Measurements from ENCODE around the gene FAIM. TPM values are rescaled to one million over a fixed set of nuclear protein-coding genes. Genes with fewer than 3 reads are reported as not detected.
"Not testable (repeated sequence)": the region's sequence is repeated elsewhere in the genome, so short reads cannot be mapped to it uniquely, and the experiment has no call there.

FAIM gene
- total and polyA plus RNA-seq, 2 donors = 16.5 to 23.1 TPM

DNA sequence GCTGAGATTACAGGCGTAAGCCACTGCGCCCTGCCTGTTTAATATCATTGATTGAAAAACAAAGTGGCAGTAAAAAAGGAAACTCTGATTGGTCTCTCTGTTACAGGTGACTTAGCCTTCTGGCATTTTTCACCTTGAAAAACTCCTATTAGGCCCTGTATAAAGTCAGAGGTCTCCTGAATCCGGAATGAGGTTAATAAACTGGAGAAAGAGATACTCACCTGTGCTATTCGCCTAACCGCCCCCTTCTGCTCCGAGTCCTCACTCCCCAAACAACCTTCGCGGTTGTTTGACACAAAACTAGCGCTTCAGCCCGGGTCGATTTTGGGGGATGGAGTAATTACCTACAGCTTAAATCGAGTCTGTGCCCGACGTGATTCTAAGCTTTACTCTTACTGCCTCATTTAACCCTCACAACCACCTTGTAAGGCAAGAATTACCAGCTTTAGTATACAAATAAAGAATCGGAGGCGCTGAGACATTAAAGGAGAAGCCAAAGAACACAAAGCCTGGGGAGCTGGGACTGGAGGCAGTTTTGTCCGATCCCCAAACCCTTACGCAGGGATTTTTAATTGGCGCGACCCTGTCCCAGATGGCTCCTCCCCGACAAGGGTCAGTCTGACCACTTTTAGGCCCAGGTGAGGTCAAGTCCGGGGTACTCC is 15.0 kb upstream of the FAIM start:
- no peaks in the 10 kb centered on the region for H3K36me3 ChIP-seq (ENCODE audit: insufficient read depth)
- H3K4me1 ChIP-seq (ENCODE audit: insufficient read depth) = no peaks in the 10 kb centered on the region
- DNase-seq (ENCODE audit: extremely low spot score) = peak; percentile 35
- H3K4me3 ChIP-seq (ENCODE audit: low read depth, low read length) = peak overlapping the region; percentile 59
- 6% methylated on average over 22 of the region's 22 CpGs for WGBS
- H3K27ac ChIP-seq (ENCODE audit: low read depth) = peak overlapping the region; percentile 85

DNA sequence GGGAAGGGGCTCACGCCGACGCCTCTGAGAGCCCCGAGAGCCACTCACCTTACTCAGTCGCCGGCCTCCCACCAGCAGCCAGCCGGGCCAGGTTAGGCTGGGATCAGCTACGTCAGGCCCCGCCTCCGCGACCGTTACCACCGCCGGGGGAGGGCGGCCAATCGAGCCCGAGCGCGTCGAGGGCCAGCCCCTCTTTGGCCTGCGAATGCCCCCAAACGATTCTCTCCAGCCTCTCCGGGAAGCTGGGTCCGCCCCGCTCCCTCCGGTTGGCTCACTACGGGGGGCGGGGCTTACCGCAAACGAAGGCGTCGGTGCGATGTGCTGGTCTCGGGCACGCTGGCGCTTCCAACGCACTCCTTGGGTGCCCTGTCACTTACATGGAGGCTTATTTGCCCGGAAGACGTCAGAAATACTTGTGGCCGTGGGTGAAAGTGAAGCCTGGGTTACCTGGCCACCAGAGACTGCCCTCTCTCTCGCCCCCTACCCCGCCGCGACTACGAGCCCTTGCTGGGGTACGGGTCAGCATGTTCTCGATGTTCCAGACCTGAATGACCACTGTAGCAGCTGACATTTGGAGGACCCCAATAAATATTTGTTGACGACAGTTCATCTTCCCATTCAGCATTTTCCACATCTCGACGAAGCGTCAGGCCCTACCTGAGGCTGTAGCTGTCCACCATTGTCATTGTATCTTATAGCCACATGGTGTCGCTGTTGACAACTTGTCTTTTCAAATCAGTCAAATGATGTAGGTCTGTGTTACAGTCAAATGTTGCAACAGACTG is 14.2 kb upstream of the FAIM start, which contains the start of gene CEP70:
Gene CEP70, minus strand, starts transcription at position 111 of the 785 bp plus-strand sequence. CDS start 21,333 bp downstream, outside the sequence.
- H3K4me1 ChIP-seq (ENCODE audit: insufficient read depth) = no peaks in the 10 kb centered on the region
- H3K27ac ChIP-seq (ENCODE audit: low read depth) = peak within 1 kb of the TSS; percentile 95
- H3K4me3 ChIP-seq (ENCODE audit: low read depth, low read length) = peak within 1 kb of the TSS; percentile 59
- under 1% methylated on average over 52 of the region's 52 CpGs for WGBS
- peak; percentile 90 for DNase-seq (ENCODE audit: extremely low spot score)
- H3K36me3 ChIP-seq (ENCODE audit: insufficient read depth) = no peaks in the 10 kb centered on the region

DNA sequence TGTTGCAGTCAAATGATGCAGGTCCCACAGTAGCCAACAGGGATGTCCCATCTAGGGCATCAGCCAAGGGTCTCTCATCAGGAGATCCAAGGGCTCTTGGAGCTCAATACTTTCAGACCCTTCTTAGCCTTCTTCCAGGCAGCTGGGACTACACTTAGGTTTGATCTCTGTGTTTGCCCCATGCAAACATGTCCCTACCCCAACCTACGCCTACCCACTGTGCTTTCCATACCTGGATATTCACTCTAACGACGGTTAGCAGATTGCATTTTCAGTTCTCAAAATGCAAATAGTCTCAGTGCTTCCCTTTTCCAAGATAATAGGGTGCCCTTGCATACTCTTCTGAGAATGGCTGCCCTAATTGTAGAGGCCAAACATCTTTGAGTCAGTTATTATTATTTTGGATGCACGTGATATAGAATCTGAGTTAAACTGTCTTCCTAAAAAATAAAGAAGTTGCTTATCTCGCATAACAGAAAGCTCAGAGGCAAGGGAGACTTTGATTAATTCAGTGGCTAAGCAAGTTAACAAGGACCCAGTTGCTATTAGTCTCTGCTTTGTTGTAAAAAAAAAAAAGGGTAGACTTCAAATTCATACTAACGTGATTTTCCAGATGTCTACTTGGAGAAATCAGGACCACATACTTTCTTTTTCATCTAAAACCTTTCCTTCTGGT is 13.5 kb upstream of the FAIM start:
- 49% methylated on average over 6 of the region's 6 CpGs for WGBS
- no peak for DNase-seq (ENCODE audit: extremely low spot score)
- H3K4me3 ChIP-seq (ENCODE audit: low read depth, low read length) = no peak overlapping the region
- H3K27ac ChIP-seq (ENCODE audit: low read depth) = no peak overlapping the region
- H3K36me3 ChIP-seq (ENCODE audit: insufficient read depth) = no peaks in the 10 kb centered on the region
- H3K4me1 ChIP-seq (ENCODE audit: insufficient read depth) = no peaks in the 10 kb centered on the region

DNA sequence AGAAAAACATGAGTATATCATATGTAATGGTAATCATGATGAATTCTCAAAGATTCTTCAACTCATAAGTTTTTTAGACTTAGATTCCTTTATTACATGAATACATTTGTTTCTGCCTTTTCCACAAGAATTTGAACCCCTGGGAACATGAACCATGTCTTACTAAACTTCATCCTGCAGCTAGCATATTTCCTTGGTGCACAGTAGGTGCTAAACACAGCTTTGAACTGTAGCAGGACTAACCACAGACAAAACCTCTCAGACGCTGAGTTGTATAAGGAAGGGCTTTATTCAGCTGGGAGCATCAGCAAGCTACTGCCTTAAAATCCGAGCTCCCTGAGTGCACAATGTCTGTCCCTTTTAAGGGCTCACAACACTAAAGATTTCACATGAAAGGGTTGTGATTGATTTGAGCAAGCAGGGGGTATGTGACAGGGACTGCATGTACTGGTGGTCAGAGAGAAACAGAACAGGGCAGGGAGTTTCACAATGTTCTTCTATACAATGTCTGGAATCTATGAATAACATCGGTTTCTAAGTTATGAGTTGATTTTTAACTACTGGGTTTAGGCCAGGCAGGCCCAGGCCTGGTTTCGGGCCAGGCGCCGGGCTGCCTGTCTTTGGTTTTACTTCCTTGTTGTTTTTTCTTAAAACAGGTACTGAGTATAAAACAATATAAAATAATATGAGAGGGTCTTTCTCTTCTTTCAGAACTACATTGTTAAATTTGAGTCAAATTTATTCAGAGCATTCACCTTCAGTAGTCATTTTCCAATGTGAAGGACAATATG is 11.2 kb upstream of the FAIM start:
- H3K27ac ChIP-seq (ENCODE audit: low read depth) = peak overlapping the region; percentile 16
- not testable (repeated sequence) for H3K4me3 ChIP-seq (ENCODE audit: low read depth, low read length); DNase-seq (ENCODE audit: extremely low spot score); H3K36me3 ChIP-seq (ENCODE audit: insufficient read depth); H3K4me1 ChIP-seq (ENCODE audit: insufficient read depth)
- WGBS = 85% methylated on average over 6 of the region's 6 CpGs

DNA sequence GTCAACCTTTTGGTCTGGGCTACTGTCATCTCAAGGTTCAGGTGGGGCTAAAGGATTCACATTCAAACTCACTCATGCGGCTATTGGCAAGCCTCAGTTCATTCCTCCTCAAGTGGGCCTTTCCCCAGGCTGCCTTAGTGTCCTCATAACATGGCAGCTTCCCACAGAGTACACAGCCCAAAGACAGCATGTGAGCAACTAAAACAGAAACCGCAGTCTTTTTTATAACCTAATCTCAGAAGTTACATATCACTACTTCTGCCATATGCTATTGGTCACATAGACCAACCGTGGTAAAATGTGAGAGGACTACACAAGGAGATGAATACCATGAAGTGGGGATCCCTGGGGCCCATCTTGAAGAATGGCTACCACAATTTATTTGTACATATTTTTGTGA is 10.0 kb upstream of the FAIM start:
- Histone ChIP-seq H3K4me3 (ENCODE audit: low read depth, low read length) (no peak overlapping the region), H3K36me3 (ENCODE audit: insufficient read depth) (no peaks in the 10 kb centered on the region), H3K4me1 (ENCODE audit: insufficient read depth) (no peaks in the 10 kb centered on the region), H3K27ac (ENCODE audit: low read depth) (no peak overlapping the region)
- 96% methylated on average over 3 of the region's 3 CpGs for WGBS
- no peak for DNase-seq (ENCODE audit: extremely low spot score)

DNA sequence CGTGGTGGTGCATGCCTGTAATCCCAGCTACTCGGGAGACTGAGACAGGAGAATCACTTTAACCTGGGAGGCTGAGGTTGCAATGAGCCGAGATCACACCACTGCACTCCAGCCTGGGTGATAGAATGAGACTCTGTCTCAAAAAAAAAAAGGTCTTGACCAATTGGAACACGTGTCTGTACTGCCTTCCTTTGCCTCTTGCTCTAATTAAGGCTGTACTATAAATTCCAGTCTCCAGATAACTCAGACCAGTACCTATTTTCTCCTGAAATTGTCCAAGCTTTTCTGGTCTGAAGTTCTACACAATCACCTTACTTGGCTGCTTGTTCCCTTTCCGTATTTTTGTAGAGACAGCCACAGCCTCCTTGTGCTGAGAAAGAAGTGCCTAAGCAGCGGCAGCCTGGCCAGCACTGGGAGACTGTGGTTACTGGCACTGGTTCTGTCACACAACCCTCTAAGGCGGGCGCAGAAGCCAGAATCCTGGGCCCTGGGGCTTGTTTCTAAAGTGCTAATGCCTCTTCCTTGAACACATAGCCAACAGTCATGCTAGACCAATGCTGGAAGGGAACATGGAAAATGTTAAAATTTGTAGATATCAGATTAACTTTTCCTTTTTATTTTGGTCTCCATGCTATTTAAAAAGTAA is 8.3 kb upstream of the FAIM start:
- H3K27ac ChIP-seq (ENCODE audit: low read depth) = no peak overlapping the region
- no peak for DNase-seq (ENCODE audit: extremely low spot score)
- no peaks in the 10 kb centered on the region for H3K4me1 ChIP-seq (ENCODE audit: insufficient read depth)
- 78% methylated on average over 8 of the region's 8 CpGs for WGBS
- no peak overlapping the region for H3K4me3 ChIP-seq (ENCODE audit: low read depth, low read length)
- H3K36me3 ChIP-seq (ENCODE audit: insufficient read depth) = no peaks in the 10 kb centered on the region

DNA sequence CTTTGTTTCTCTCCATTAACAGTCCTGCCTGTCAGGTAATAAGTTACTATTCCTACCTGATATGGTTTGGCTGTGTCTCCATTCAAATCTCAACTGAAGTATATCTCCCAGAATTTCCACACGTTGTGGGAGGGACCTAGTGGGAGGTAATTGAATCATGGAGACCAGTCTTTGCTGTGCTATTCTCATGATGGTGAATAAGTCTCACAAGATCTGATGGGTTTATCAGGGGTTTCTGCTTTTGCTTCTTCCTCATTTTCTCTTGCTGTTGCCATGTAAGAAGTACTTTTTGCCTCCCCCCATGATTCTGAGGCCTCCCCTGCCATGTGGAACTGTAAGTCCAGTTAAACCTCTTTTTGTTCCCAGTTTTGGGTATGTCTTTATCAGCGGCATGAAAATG is 6.9 kb upstream of the FAIM start:
- DNase-seq (ENCODE audit: extremely low spot score); H3K4me3 ChIP-seq (ENCODE audit: low read depth, low read length); H3K4me1 ChIP-seq (ENCODE audit: insufficient read depth); H3K36me3 ChIP-seq (ENCODE audit: insufficient read depth); H3K27ac ChIP-seq (ENCODE audit: low read depth): not testable (repeated sequence)
- 75% methylated on average over 2 of the region's 2 CpGs for WGBS

DNA sequence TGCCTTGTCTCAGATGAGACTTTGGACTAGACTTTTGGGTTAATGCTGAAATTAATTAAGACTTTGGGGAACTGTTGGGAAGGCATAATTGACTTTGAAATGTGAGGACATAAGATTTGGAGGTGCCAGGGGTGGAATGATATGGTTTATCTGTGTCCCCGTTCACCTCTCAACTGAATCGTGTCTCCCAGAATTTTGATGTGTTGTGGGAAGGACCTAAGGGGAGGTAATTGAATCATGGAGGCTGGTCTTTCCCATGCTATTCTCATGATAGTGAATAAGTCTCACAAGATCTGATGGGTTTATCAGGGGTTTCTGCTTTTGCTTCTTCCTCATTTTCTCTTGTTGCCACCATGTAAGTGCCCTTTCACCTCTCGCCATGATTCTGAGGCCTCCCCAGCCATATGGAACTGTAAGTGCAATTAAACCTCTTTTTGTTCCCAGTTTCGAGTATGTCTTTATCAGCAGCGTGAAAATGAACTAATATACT is 4.4 kb upstream of the FAIM start:
- not testable (repeated sequence) for H3K4me1 ChIP-seq (ENCODE audit: insufficient read depth); H3K36me3 ChIP-seq (ENCODE audit: insufficient read depth); H3K27ac ChIP-seq (ENCODE audit: low read depth); H3K4me3 ChIP-seq (ENCODE audit: low read depth, low read length); DNase-seq (ENCODE audit: extremely low spot score)
- WGBS = 96% methylated on average over 5 of the region's 5 CpGs

DNA sequence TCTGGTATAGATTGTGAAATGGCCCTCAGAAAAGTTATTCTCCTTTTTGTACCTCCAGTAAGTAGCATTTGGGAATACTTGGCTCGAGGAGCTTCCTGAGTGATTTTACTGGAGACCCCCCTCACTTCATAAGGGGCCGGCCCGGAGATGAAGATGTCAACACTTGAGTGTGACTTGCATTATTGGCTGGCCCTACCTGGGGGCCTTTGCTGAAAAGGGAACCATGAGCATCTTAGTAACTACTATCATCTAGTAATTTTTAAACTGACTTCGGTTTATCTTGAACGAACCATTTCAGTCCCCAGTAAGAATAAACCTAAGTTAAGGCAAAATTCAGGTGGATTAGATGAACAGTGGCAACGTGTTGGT is 1.3 kb downstream of the FAIM start:
- Histone ChIP-seq H3K27ac (ENCODE audit: low read depth) (peak overlapping the region; percentile 52), H3K4me3 (ENCODE audit: low read depth, low read length) (no peak overlapping the region), H3K36me3 (ENCODE audit: insufficient read depth) (no peaks in the 10 kb centered on the region), H3K4me1 (ENCODE audit: insufficient read depth) (no peaks in the 10 kb centered on the region)
- DNase-seq (ENCODE audit: extremely low spot score) = no peak
- 62% methylated on average over 6 of the region's 6 CpGs for WGBS

DNA sequence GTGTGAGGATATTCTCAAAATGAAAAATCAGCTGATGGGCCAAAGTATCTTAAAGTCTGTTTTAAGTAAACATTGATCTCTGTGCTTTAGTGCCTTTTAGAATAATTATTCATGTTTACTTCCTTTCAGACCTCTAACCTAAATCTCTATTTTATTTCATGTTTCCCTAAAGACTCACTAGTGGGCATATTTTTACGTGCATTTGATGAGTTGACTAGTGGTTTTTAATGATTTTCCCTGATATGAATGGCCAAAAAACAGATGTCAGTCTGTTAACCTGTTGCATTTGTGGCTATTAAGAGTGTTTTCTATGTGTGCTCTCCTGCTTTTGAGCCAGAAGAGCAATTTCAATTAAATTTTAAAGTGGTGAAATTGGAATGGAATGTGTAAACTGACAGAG is 6.9 kb downstream of the FAIM start:
- no peak for DNase-seq (ENCODE audit: extremely low spot score)
- Histone ChIP-seq H3K4me3 (ENCODE audit: low read depth, low read length) (no peak overlapping the region), H3K27ac (ENCODE audit: low read depth) (no peak overlapping the region), H3K36me3 (ENCODE audit: insufficient read depth) (no peaks in the 10 kb centered on the region), H3K4me1 (ENCODE audit: insufficient read depth) (no peaks in the 10 kb centered on the region)
- 88% methylated on average over 1 of the region's 1 CpG for WGBS

DNA sequence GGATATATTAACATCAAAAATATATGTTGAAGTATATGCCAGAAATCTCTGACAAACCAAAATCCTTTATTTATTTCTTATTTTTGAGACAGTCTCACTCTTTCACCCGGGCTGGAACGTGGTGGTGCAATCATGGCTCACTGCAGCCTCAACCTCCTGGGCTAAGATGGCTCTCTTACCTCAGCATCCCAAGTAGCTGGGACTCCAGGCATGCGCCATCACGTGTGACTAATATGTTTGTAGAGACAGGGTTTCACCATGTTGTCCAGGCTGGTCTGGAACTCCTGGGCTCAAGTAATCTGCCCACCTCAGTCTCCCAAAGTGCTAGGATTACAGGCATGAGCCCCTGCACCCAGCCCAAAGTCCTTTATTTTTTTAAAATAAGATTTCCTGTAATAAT is 11.9 kb downstream of the FAIM start:
- H3K4me1 ChIP-seq (ENCODE audit: insufficient read depth) = no peaks in the 10 kb centered on the region
- H3K4me3 ChIP-seq (ENCODE audit: low read depth, low read length) = no peak overlapping the region
- no peak for DNase-seq (ENCODE audit: extremely low spot score)
- WGBS = 93% methylated on average over 4 of the region's 4 CpGs
- H3K27ac ChIP-seq (ENCODE audit: low read depth) = no peak overlapping the region
- no peaks in the 10 kb centered on the region for H3K36me3 ChIP-seq (ENCODE audit: insufficient read depth)

DNA sequence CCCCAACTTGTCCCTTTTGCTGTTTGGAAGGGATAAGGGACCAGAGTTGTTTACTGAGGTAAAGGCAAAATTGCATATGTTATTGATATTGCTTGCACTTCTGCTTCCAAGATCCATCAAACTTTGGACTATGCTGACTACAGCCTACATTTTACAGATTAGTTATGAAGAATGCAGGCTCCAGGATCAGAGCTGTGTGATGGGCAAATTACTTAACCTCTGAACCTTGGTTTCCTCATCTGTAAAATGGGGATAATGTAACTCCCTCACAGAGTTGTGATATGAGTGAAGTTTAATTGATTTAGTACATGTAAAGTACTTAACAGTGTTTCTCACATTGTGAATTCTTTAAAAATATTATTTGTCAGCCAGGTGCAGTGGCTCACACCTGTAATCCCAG is 15.9 kb downstream of the FAIM start:
- Histone ChIP-seq H3K36me3 (ENCODE audit: insufficient read depth) (peaks cover 2% of the 10 kb centered on the region), H3K4me3 (ENCODE audit: low read depth, low read length) (no peak overlapping the region), H3K27ac (ENCODE audit: low read depth) (no peak overlapping the region), H3K4me1 (ENCODE audit: insufficient read depth) (no peaks in the 10 kb centered on the region)
- DNase-seq (ENCODE audit: extremely low spot score) = no peak

All from urinary bladder (tissue), 4 donors.